ENCODE data around the gene CCNK.

The CCNK gene

DNA sequence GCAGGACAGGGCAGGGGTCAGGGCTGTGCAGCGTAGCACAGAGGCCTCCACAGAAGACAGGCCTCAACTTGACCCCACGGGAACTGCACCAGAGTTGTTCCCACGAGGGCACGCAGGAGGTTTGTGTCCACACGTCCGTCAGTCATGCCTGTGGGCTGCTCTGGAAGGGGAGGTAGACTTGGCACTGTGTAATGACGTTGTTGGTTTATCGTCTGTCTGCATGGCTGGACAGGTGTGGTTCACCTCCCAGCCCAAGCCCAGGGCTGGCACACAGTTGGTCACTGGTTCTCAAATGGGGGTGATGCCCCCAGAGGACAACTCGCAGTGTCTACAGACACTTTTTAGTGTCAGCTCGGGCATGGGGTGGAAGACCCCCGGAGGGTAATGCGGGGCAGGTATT is 45.8 kb downstream of the CCNK start:
- Histone ChIP-seq H3K27ac (0 out of 22 replicates have a peak overlapping the region, but pooled peaks of 1 of the 11 experiments have one; percentile 7), H3K36me3 (peaks cover 0 to under 1% (median 0%) of the 10 kb centered on the region in 11 experiments; a peak in 2 of 22 replicates), H4K20me1 (peaks cover 0 to 92% (median 29%) of the 10 kb centered on the region in 11 experiments; a peak in 16 of 22 replicates), H3K4me2 (peak overlapping the region in 8 of 11 experiments; percentile 33 to 63 (median 48); a peak in 16 of 22 replicates), H3K9ac (0 out of 22 replicates have a peak overlapping the region, but pooled peaks of 1 of the 11 experiments have one; percentile 18), H3K9me3 (replicated peaks in 1 of 11) (no peaks in the 10 kb centered on the region), H3K4me3 (no peak overlapping the region), H3K27me3 (no peaks in the 10 kb centered on the region), H3K4me1 (peaks cover 18 to 55% (median 49%) of the 10 kb centered on the region in 10 experiments)
- no peak for TF ChIP-seq Cebpa-rat (IDR thresholded peaks at IDR 0.05)

DNA sequence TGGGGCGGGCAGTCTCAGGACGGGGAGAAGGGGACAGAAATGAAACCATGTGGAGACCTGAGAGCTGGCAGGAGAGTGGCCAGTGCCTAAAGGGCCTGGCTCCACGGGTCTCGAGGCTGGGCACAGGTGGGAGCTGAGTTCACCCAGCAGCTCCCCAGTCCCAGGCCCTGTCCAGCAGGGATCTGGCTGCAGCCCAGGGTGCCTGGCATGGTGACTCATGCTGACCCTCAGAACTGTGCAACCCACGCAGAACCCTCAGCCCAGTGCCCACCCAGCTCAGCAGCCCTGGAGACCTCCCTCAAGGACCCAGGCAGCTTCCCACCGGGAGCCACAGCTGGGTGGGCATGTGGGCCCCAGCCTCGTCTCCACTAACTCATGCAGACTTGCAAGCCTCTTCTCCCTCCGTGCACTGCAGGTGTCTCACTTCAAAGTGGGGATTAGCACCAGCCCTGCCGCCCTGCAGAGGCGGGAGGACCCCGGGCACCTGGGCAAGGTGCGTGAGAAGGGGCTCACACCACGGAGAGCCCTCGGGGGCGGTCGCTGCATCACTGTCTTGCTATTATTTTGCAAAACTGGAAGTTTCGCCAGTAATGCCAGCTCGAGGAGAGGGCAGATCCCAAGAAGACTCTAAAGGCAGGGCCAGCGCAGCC is 46.3 kb downstream of the CCNK start:
- Histone ChIP-seq H3K27me3 (no peaks in the 10 kb centered on the region), H3K9me3 (replicated peaks in 1 of 11) (no peaks in the 10 kb centered on the region), H4K20me1 (peaks cover 0 to 92% (median 30%) of the 10 kb centered on the region in 11 experiments; a peak in 16 of 22 replicates), H3K9ac (no peak overlapping the region), H3K27ac (no peak overlapping the region), H3K36me3 (no peaks in the 10 kb centered on the region), H3K4me3 (no peak overlapping the region), H3K4me1 (peaks cover 18 to 57% (median 52%) of the 10 kb centered on the region in 10 experiments), H3K4me2 (peak overlapping the region in 7 of 11 experiments; percentile 33 to 63 (median 50); a peak in 11 of 22 replicates)
- TF ChIP-seq Cebpa-rat (IDR thresholded peaks at IDR 0.05) = no peak

DNA sequence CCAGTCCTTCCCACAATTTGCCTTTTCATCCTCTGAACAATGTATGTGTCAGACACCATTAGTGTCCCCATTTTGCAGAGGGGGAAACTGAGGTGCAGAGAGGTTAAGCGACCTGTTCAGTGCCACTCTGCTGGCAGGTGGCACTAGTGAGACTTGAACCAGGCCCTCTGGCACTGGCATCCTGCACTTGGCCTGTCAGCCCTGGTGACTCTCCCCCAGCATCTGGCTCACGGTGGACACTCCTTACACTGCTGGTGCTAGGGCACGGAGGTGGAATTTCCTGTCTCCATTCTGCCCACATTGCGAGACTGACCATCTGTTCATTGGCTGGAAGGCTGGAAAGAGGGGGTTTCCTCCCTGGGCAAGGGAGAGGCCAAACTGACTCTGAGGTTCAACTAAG is 48.7 kb downstream of the CCNK start:
- no peaks in the 10 kb centered on the region; a peak in 1 of 22 replicates for H3K36me3 ChIP-seq
- no peaks in the 10 kb centered on the region for H3K27me3 ChIP-seq
- peak overlapping the region in 4 of 11 experiments; percentile 9 to 49 (median 38); a peak in 5 of 22 replicates for H3K4me2 ChIP-seq
- peaks cover 22 to 71% (median 52%) of the 10 kb centered on the region in 10 experiments for H3K4me1 ChIP-seq
- H3K4me3 ChIP-seq = no peak overlapping the region
- no peak for TF ChIP-seq Cebpa-rat (IDR thresholded peaks at IDR 0.05)
- no peak overlapping the region for H3K9ac ChIP-seq
- peaks cover 0 to 95% (median 48%) of the 10 kb centered on the region in 11 experiments; a peak in 16 of 22 replicates for H4K20me1 ChIP-seq
- peak overlapping the region in 1 of 11 experiments; percentile 33; a peak in 2 of 22 replicates for H3K27ac ChIP-seq
- no peaks in the 10 kb centered on the region for H3K9me3 ChIP-seq (replicated peaks in 1 of 11)

DNA sequence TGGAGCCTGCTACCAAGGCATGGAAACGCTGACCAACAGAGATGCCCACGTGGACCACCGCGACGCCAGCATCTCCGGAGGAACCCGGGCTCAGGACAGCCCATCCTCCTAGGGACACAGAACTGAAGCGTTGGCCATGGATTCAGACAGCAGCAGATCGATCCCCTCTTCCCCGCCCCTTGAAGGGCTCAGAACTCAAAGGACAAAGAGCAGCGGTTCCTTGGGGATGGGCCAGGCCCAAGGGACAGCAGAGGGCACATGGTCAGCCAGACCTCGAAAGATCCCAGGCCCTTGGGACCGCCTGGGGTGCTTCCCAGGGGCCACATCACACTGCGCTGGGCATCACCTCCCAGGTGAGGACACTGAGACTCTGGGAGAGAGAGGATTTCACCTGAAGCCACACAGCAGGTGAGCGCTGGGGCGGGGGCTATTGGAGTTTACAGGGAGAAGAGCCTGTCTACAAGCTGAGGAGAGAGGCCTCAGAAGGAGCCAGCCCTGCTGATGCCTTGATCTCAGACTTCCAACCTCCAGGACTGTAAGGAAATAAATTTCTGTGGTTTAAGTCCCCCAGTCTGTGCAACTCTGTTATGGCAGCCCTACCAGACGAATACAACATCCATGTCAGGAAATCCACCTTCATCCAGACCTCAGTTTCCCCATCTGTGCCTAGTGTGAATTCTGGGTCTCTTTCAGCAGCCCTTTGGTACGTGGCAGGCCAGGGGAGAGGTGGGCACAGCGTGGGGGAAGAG is 49.4 kb downstream of the CCNK start:
- Histone ChIP-seq H3K4me2 (peak overlapping the region; percentile 9 to 62 (median 47); a peak in 19 of 22 replicates), H3K4me1 (peaks cover 22 to 71% (median 49%) of the 10 kb centered on the region in 10 experiments), H4K20me1 (peaks cover 0 to 93% (median 41%) of the 10 kb centered on the region in 11 experiments; a peak in 16 of 22 replicates), H3K27me3 (no peaks in the 10 kb centered on the region), H3K4me3 (no peak overlapping the region), H3K27ac (peak overlapping the region in 3 of 11 experiments; percentile 14 to 33 (median 26); a peak in 4 of 22 replicates), H3K36me3 (no peaks in the 10 kb centered on the region; a peak in 1 of 22 replicates), H3K9ac (peak overlapping the region in 1 of 11 experiments; percentile 30; a peak in 1 of 22 replicates), H3K9me3 (replicated peaks in 1 of 11) (no peaks in the 10 kb centered on the region)
- TF ChIP-seq Cebpa-rat (IDR thresholded peaks at IDR 0.05) = no peak

DNA sequence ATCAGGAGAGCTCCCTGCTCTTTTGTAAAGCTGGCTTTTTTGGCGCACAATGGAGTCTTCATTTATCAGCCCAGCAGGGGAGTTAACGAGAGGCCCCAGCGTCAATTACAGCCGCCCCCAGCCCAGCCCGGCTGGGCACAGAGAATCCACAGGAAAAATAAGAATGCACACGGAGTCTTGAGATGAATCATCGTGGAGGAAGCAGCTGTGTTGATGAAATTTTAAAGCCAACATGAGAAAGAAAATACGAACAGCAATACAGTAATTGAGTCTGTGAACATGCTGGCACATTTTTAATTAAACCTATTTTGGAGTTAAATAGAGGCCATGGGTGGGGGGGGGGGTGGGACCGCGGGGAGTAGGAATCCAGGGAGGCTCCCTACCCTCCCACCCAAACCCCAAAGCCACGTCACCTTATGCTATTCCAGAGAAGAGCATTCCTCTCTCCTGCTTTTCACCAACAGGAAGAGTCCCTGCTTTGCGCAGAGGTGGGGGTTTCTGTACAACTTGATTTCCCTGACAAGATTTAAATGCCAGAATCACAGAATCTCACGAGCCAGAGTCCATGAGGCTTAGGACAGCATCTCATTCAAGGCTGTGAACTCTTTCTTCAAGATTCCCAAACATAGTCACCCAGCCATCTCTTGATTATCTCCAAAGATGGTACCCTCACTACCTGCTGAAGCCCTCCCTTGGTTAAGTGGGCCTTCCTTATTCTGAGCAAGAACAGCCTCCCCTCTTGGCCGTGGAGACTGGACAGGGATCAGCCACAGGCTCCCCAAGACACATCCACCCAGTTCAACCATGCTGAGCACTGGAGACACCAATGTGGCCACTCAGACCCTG is 50.3 kb downstream of the CCNK start:
- Histone ChIP-seq H3K36me3 (no peaks in the 10 kb centered on the region; a peak in 1 of 22 replicates), H3K27me3 (no peaks in the 10 kb centered on the region), H3K9ac (peak overlapping the region in 1 of 11 experiments; percentile 30; a peak in 1 of 22 replicates), H3K4me2 (peak overlapping the region; percentile 23 to 62 (median 49); a peak in 21 of 22 replicates), H3K9me3 (replicated peaks in 1 of 11) (no peaks in the 10 kb centered on the region), H3K4me3 (no peak overlapping the region), H4K20me1 (peaks cover 0 to 93% (median 39%) of the 10 kb centered on the region in 11 experiments; a peak in 16 of 22 replicates), H3K4me1 (peaks cover 22 to 62% (median 40%) of the 10 kb centered on the region in 10 experiments), H3K27ac (peak overlapping the region in 3 of 11 experiments; percentile 14 to 33 (median 26); a peak in 3 of 22 replicates)
- no peak for TF ChIP-seq Cebpa-rat (IDR thresholded peaks at IDR 0.05)

DNA sequence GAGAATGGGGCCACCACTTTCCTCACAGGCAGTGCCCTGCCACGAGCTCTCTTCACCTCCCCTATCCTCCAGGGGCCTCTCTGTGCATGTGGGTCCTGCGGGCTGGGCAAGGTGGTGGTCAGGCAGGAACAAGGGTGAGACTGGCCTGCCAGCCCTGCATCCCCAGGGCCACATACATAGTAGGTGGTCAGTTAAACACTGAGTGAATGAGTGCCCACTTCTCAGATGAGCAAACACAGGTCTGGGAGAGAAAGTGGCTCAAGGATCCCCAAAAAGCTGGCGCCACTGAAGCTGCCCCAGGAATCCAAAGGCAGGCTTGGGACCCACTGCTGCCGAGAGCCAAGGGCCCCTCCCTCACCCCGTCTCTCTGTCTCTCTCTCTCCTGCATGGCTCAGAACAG is 51.1 kb downstream of the CCNK start:
- peaks cover 22 to 56% (median 31%) of the 10 kb centered on the region in 10 experiments for H3K4me1 ChIP-seq
- no peaks in the 10 kb centered on the region for H3K9me3 ChIP-seq (replicated peaks in 1 of 11)
- H3K27me3 ChIP-seq = no peaks in the 10 kb centered on the region
- no peak overlapping the region for H3K9ac ChIP-seq
- no peaks in the 10 kb centered on the region; a peak in 1 of 22 replicates for H3K36me3 ChIP-seq
- H3K4me2 ChIP-seq = peak overlapping the region in 10 of 11 experiments; percentile 23 to 55 (median 39); a peak in 16 of 22 replicates
- peaks cover 0 to 93% (median 46%) of the 10 kb centered on the region in 11 experiments; a peak in 17 of 22 replicates for H4K20me1 ChIP-seq
- H3K27ac ChIP-seq = peak overlapping the region in 2 of 11 experiments; percentile 17 to 31; a peak in 2 of 22 replicates
- TF ChIP-seq Cebpa-rat (IDR thresholded peaks at IDR 0.05) = no peak
- H3K4me3 ChIP-seq = no peak overlapping the region

DNA sequence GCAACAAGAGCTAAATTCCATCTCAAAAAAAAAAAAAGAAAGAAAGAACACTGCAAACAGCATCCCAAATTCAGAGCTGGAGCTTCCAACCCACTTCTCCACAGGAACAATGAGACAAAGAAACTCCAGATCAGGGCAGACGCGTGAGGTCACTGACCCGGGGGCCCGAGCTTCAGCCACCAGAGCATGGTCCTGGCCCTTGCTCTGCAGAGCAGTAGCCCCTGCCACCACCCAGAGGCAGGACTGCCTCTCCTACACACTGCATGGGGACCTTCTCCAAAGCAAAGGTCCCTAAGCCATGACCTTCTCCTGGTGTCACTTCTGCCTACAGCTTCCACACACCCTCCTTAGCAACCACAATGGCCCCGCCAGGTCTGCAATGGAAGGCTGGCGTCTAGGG is 53.1 kb downstream of the CCNK start:
- Histone ChIP-seq H3K27ac (no peak overlapping the region), H3K27me3 (no peaks in the 10 kb centered on the region), H3K4me2 (no peak overlapping the region), H3K4me1 (peaks cover 36 to 70% (median 46%) of the 10 kb centered on the region in 10 experiments), H3K4me3 (no peak overlapping the region), H3K9ac (no peak overlapping the region), H3K36me3 (no peaks in the 10 kb centered on the region; a peak in 1 of 22 replicates), H3K9me3 (replicated peaks in 1 of 11) (no peaks in the 10 kb centered on the region), H4K20me1 (peaks cover 0 to 94% (median 63%) of the 10 kb centered on the region in 11 experiments; a peak in 17 of 22 replicates)
- no peak for TF ChIP-seq Cebpa-rat (IDR thresholded peaks at IDR 0.05)

DNA sequence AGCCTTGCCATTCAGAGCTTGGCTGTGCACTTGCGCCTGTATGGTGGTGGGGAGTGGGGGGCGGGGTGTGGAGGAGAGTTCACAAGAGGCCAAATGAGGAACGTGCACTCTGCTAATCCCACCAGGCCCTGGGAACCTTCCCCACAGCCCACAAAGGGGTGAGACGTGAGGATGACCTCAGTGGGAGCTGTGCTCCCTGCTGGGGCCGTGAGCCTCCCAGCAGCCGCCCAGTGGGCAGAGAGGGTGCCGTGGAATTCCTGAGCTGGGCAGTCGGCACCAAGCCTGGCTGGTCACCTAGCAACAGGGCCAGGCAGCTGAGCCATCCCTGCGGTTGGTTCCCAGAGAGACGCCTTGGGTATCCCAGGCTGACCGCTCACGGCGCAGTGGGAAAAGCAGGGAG is 53.7 kb downstream of the CCNK start:
- peaks cover 42 to 74% (median 51%) of the 10 kb centered on the region in 10 experiments for H3K4me1 ChIP-seq
- TF ChIP-seq Cebpa-rat (IDR thresholded peaks at IDR 0.05) = no peak
- no peaks in the 10 kb centered on the region; a peak in 1 of 22 replicates for H3K36me3 ChIP-seq
- H3K27me3 ChIP-seq = no peaks in the 10 kb centered on the region
- no peak overlapping the region; a peak in 1 of 22 replicates for H3K4me2 ChIP-seq
- peaks cover 0 to 94% (median 58%) of the 10 kb centered on the region in 11 experiments; a peak in 18 of 22 replicates for H4K20me1 ChIP-seq
- no peak overlapping the region for H3K4me3 ChIP-seq
- H3K27ac ChIP-seq = no peak overlapping the region
- H3K9me3 ChIP-seq (replicated peaks in 1 of 11) = no peaks in the 10 kb centered on the region
- H3K9ac ChIP-seq = no peak overlapping the region

Measured in BLaER1 treated with 17β-estradiol and CSF1 and Interleukin-3, amounts not matched to agents 10 nM and 100 nM (cell line).